ENCODE data around the gene DUSP23.

DUSP23 gene

GRCh38 chr1:159780583-159781582 lies at the start of gene DUSP23:
Gene DUSP23 (plus strand): TSS chr1:159780962. CDS start chr1:159781101, 139 bp downstream.
- DNase-seq: peak; percentile 97

- DNase-seq: no peak
Observed at GRCh38 chr1:159737238-159737916, 43.4 kb upstream of the DUSP23 start.

- DNase-seq: no peak
Observed at GRCh38 chr1:159743651-159744410, 36.9 kb upstream of the DUSP23 start.

GRCh38 chr1:159746666-159747065 lies 34.1 kb upstream of the DUSP23 start:
- no peak for DNase-seq

GRCh38 chr1:159748370-159748769 lies 32.4 kb upstream of the DUSP23 start:
- DNase-seq: no peak

GRCh38 chr1:159749630-159750029 lies 31.1 kb upstream of the DUSP23 start:
- no peak for DNase-seq

GRCh38 chr1:159750621-159751020 lies 30.1 kb upstream of the DUSP23 start:
- DNase-seq: no peak

- DNase-seq: no peak
Observed at GRCh38 chr1:159751031-159751430, 29.7 kb upstream of the DUSP23 start.

GRCh38 chr1:159752135-159752580 lies 28.6 kb upstream of the DUSP23 start:
- no peak for DNase-seq

GRCh38 chr1:159753386-159753785 lies 27.4 kb upstream of the DUSP23 start:
- no peak for DNase-seq

- no peak for DNase-seq
Observed at GRCh38 chr1:159755451-159756007, 25.2 kb upstream of the DUSP23 start.

- no peak for DNase-seq
Observed at GRCh38 chr1:159756397-159756796, 24.4 kb upstream of the DUSP23 start.

- no peak for DNase-seq
Observed at GRCh38 chr1:159763686-159764085, 17.1 kb upstream of the DUSP23 start.

GRCh38 chr1:159765806-159766205 lies 15.0 kb upstream of the DUSP23 start:
- no peak for DNase-seq

GRCh38 chr1:159771127-159771895 lies 9.5 kb upstream of the DUSP23 start:
- no peak for DNase-seq

- no peak for DNase-seq
Observed at GRCh38 chr1:159774465-159774864, 6.3 kb upstream of the DUSP23 start.

- DNase-seq: no peak
Observed at GRCh38 chr1:159775716-159776115, 5.0 kb upstream of the DUSP23 start.

- DNase-seq: no peak
Observed at GRCh38 chr1:159778266-159778665, 2.5 kb upstream of the DUSP23 start.

- no peak for DNase-seq
Observed at GRCh38 chr1:159779403-159779851, 1.3 kb upstream of the DUSP23 start.

GRCh38 chr1:159781992-159782391 lies 1.2 kb downstream of the DUSP23 start:
- no peak for DNase-seq

- no peak for DNase-seq
Observed at GRCh38 chr1:159783724-159784123, 3.0 kb downstream of the DUSP23 start.

- DNase-seq: no peak
Observed at GRCh38 chr1:159786465-159786864, 5.7 kb downstream of the DUSP23 start.

Data from NCI-H1436 (cell line).